HG03575 (cell line): ENCODE data around the gene IKZF1.

Experiments
- ATAC-seq: cut with Tn5 transposase; IDR thresholded peaks from one replicate; pipeline ENCODE4 v1.9.1; 2021; ENCODE audit not compliant: unreplicated experiment, insufficient number of reproducible peaks, low FRiP score; ENCODE audit errors: extremely low read depth

Gene IKZF1

GRCh38 chr7:50281680-50282445 lies 22.7 kb upstream of the IKZF1 start:
- ATAC-seq = peak; percentile 89

DNA sequence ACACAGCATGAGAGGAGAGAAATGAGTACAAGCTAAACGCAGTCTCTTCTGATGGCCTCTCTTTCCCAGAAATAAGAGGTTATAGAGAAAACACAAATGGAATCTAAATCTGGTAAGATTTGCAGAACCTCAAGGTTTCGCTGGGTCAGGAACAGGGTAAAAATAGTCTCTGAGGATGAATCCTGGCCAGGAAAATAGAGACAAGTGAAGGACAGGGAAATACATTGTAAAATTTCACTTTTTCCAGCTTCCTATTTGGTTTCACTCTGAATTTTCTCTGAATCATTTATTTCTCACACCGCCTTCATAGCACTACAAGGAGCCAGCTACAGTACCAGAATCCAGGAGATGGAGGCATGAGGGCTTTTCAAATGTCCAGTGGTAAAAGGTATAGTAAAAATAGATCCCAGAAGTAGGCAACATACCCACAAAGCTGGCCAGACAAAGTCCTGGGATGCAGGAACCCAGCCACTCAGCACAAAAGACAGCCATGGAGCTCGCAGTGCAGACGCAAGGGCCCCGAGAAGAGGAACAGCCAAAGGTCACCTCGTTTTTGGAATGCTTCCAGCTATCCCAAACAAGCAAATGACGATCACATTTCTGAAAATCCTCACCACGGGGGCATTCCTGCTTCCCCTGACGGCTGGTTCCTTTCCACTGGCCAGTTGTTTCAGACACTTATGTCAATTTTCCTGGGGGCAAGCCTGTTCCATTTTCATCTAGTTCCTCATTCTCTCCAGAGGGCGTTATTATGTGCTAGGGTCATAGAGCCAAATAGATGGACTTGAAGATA lies 21.5 kb upstream of the IKZF1 start:
- ATAC-seq = no peak

GRCh38 chr7:50283731-50284130 lies 20.8 kb upstream of the IKZF1 start:
- no peak for ATAC-seq

GRCh38 chr7:50284296-50284695 lies 20.2 kb upstream of the IKZF1 start:
- ATAC-seq = no peak

- no peak for ATAC-seq
These were observed 19.2 kb upstream of the IKZF1 start for GRCh38 chr7:50285269-50285668.

DNA sequence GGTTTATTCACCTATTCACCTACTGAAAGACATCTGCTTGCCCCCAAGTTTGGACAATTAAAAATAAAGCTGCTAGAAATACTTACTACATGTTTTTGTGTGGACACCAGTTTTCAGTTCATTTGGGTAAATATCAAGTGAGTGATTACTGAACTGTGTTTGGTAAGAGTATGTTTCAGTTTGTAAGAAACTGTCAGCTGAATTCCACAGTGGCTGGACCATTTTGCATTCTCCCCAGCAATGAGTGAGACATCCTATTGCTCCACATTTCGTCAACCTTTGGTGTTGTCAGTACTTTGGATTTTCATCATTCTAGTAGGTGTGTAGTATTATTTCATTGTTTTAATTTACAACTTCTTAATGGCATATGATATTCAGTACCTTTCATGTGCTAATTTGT lies 17.4 kb upstream of the IKZF1 start:
- no peak for ATAC-seq

GRCh38 chr7:50292165-50292757 lies 12.3 kb upstream of the IKZF1 start:
- ATAC-seq = no peak

DNA sequence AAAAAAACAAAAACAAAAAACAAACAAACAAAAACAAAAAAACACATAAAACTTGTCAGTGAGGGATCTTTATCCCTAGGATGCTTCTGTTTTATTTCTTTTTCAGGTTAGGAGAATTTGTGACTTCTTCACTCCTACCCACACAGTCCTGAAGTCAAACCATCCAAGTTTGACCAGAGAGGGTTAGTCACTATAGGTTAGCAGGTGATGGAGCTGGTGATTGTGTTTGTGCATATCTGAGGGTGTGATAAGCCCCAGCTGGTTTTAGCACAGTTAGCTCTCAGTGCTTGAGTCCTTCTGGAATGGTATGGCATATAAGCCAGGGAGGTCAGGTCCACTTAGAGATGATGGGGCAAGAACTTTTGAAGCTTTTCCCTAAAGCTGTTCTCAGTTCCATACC lies 11.8 kb upstream of the IKZF1 start:
- no peak for ATAC-seq

DNA sequence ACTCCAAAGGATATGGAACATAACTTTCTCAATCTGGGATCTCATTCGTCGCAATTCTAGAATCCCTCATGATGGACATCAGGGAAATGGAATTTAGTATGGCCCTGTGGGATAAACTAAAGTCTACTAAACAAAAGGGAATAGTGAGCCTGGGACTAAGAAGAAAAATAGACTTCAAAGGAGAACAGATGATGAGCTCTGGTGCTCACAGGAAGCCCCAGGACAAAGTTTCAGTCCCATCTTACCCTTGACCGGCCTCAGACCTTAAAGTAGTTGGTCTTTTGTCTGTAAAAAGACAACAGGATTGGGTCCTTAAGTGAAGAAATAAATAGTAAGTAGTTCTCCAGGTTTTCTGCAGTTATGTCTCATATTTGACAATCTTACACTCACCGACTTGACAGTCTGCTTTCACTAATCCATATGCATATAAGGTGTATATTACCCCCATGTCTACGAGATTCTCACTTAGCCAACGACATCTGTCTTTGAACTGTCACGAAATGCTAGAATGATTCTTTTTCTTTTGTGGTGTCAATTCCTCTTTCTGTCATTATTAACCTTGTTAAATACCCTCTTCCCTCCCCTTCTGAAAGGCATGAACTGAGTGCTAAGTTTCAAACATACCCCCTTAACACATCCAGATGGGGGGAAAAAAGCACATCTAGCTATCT lies 10.9 kb upstream of the IKZF1 start:
- peak; percentile 53 for ATAC-seq

DNA sequence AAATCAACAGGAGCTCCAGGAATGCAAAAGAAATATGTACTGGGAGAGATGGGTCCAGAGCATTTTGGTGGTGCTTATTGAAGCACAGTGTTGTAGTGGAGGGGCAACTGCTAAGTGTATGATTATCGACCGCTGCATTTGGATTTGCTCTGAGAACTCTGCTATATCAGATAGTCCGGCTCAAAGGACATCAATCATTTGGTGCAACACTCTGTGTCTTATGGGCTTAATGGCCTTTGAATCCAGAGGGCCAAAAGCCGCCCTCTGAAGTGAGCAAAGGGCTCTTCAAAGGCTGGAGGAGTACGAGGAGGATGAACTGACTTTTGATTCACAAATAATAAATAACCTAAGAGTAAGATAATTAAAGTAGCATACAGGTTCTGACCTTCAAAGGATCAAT lies 9.4 kb upstream of the IKZF1 start:
- ATAC-seq = no peak

GRCh38 chr7:50296799-50297198 lies 7.7 kb upstream of the IKZF1 start:
- ATAC-seq = no peak

DNA sequence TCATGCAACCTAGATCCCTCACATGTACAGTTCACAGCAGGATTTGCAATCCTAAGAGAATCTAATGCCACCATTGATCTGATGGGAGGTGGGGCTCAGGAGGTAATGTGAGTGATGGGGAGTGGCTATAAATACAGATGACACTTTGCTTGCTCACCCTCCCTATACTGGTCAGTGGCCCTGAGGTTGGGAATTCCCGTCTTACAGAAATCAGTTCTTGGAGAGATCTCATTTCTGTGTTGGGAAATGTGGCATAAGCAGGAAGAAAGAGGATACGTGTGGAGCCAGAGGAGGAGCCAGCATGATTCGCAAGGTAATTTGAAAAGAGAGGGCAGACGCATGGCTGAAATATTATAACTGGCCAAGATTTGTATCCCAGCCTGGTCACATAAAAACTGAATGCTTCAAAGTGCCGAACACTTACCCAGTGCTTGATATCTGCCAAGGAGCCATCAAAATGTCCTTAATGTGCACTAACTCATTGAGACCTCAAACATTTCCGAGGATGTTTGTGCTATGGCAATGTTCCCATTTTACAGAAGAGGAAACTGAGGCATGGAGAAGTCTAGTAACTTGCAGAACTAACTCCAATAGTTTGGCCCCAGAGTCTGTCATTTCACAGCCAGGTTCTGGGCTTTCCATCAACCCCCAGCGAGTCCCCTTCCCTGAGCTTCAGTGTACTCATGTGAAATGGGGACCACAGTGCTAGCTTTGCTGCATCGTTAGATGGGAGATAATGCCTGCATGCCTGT lies 5.5 kb upstream of the IKZF1 start:
- no peak for ATAC-seq

DNA sequence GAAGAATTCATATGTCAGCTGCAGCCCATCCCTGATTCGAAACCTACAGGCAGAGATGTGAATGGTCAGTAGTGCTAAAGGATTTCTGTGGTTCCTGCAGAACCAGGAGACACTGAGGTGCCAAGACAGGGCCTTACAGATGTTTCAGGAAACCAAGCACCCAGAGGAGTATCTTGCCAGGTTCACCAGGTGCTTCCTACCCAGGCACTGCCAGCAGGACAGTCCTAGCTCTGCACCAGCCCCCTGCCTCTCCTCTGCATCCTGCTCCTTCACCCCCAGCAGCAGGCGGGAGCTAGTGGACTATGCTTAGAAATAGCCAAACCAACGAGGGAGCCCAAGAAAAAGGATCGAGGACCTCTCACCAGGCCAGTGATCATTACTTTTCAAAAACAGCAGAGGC lies 4.2 kb upstream of the IKZF1 start:
- ATAC-seq = no peak

- ATAC-seq = no peak
These were observed 1.8 kb upstream of the IKZF1 start for GRCh38 chr7:50302486-50303334.

DNA sequence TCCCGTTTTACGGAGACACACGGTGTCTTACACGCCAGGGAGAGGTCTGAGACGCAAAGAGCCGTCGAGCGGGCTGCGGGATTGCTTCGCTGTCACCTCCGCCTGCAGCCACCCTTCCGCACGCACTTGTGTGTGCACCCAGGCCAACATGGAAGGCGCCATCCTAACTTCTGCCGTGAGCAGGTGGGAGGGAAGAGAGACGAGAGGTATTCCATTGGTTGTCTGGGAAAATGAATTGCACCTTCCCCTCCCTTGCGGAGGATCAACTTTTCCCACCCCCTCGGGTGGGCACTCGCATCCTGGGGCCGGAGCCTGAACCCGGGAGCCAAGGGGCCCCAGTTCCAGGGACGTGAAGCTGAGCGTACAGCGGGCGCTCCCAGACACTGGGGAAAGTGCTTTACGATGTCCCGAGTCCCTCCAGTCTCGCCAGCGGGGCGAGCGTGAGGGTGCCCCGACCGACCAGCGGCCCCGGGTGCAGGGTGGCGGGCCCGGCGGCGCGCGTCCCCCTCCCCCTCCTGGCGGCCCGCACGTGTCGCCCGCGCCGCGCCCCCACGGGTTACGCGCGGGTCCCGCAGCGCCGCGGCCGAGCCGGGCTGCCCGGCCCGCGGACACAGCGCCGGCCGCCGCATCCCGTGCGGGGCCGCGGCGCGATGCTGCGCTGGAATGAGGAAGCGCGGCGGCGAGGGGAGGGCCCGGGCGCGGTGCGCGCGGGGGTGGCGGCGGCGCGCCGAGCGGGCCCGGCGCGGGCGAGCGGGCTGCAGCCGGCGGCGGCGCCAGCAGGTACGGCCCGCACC lies 984 bp upstream of the IKZF1 start:
- no peak for ATAC-seq

DNA sequence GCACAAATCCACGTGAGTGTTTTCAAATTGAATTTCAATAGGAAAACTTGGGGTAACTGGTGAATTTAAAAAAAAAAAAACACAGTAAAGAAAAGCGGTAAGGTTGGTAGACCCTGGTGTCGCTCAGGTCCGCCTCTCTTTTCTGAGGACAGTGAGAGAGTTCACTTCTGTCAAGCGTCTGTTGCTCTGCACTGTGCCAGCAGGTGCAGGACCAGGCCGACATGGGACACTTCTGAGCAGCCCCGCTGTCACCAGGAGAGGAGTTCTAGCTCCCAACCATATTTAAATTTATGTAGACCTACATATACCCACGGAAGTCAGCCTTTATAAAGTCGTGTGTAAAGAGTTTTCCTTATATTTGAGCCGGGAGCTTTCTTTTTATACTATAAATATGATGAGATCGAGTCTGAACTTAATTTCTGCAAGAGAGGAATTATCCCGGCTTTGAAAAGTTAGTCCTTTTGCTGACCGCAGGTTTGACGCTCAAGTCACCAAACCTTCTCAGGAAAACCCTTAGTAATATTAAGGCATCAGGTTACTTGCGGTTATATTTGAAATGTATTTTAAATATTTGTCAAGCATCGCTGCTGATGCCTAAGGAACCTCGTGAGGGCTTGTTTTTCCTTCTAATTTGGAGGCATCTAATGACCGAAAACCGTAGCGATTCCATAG lies 531 bp downstream of the IKZF1 start:
- ATAC-seq = no peak
